HG03025 (cell line): ENCODE results near the gene GPRIN1.
"Not testable (repeated sequence)": the region's sequence is repeated elsewhere in the genome, so short reads cannot be mapped to it uniquely, and the experiment has no call there.

Experiments
- ATAC-seq: cut with Tn5 transposase; IDR thresholded peaks from one replicate; pipeline ENCODE4 v1.9.1; 2021; ENCODE audit warnings: mild to moderate bottlenecking, moderate library complexity; ENCODE audit not compliant: unreplicated experiment, low FRiP score

The GPRIN1 gene

DNA sequence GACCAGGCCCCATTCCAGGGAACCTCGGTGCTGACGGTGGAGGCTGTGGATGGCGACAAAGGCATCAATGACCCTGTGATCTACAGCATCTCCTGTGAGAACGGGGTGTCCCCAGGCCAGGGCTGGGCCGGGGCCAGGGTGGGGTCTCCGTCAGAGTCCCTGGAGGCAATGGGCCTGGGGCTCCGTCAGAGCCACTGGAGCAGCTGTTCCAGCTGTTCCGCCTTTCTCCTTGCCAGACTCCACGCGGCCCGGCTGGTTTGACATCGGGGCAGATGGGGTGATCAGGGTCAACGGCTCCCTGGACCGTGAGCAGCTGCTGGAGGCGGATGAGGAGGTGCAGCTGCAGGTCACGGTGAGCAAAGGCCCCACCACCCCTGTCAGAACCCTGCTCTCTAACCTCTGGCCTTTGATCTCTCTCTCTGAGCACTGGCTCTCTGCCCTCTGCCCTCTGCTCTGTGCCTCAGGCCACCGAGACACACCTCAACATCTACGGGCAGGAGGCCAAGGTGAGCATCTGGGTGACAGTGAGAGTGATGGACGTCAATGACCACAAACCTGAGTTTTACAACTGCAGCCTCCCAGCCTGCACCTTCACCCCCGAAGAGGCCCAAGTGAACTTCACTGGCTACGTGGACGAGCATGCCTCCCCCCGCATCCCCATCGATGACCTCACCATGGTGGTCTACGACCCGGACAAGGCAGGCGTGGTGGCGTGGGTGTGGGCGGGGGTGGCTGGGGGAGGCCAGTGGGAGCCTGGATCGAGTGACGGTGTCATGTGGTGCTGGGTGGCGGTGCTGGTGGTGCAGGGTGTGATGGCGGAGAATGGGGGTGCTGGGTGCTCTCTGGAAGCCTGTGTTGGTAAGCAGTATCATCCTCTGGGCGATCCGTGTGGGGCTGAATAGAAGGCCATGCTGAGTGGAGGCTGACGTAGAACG, 34.2 kb downstream of the GPRIN1 start:
- ATAC-seq = no peak

DNA sequence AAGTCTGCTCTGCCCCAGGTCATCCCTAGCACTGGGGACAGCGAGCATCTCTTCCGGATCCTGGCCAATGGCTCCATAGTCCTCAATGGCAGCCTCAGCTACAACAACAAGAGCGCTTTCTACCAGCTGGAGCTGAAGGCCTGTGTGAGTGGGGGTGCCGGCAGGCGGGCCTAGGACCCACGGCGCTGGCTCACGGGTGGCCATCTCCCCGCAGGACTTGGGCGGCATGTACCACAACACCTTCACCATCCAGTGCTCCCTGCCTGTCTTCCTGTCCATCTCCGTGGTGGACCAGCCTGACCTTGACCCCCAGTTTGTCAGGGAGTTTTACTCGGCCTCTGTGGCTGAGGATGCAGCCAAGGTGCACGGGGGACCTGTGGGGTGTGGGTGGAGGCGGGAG, 34.9 kb downstream of the GPRIN1 start:
- no peak for ATAC-seq

DNA sequence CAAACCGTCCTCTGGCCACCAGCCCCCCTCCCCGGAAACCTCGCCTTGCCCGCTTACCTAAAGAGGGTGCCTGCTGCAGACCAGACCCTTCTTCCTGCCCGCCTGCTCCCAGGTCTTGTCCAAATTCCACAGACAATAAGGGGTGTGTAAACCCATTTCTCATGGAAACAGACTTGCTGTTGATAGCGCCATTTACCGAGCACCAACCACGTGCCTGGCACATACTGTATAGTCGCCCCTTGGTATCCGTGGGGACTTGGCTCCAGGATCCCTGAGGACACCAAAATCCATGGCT, 35.7 kb downstream of the GPRIN1 start:
- ATAC-seq = no peak

DNA sequence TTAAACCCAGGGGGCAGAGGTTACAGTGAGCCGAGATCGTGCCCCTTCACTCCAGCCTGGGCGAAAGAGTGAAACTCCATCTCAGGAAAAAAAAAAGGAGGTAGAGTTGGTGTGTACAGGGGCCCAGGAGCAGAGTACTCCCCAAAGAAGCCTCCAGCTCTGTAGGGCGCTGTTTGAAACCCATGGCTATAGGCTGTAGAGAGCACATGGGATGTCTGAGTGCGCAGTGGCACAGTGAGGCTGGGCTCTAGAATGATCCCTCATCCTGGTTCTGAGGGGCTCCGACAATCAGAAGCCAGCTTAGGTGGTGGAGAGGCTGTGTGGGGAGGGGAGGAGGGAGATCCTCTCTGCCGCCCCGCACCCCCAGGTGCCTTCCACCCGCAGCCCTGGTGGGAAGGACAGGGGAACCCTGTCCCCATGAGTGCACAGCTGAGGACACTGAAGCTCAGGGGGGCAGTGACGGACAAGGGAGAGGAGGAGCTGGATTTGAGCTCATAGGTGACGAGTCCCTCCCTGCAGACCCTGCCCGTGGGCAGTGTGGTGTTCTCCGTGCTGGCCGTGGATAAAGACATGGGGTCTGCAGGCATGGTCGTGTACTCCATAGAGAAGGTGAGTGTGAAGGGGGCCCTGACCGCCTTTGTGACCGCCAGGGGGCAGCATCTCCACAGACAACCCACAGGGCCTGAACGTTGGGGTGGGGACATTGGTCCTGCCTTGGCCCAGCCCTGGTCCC, 36.2 kb downstream of the GPRIN1 start:
- ATAC-seq = no peak

DNA sequence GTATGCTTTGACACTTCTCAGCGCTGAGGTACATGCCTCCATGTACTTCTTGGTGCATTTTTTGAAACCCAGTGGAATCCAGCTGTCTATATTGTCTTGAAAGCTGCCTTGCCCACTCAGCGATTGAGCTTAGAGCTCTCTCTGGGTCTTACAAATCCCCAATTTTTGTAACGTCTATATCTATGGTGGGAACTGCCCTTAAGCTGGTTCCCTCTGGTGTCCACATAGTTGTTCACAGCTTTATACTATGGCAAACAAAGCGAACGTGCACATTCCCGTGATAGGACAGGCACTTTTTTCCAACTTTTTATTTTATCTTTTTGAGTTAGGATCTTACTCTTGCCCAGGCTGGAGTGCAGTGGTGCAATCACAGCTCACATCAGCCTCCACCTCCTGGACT, 39.9 kb downstream of the GPRIN1 start:
- ATAC-seq = no peak

DNA sequence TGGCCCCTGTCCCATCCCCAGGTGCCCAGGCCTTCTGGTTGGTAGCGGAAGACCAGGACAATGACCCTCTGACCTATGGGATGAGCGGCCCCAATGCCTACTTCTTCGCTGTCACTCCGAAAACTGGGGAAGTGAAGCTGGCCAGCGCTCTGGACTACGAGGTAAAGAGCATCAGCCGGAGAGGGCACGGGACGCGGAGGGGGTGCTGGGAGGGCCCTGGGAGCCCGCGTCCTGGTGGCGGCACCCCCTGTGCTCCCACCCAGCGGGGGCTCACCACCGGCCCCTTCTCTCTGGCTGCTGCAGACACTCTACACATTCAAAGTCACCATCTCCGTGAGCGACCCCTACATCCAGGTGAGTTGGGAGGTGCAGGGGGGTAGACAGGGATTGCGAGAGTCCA, 41.3 kb downstream of the GPRIN1 start:
- ATAC-seq = no peak

DNA sequence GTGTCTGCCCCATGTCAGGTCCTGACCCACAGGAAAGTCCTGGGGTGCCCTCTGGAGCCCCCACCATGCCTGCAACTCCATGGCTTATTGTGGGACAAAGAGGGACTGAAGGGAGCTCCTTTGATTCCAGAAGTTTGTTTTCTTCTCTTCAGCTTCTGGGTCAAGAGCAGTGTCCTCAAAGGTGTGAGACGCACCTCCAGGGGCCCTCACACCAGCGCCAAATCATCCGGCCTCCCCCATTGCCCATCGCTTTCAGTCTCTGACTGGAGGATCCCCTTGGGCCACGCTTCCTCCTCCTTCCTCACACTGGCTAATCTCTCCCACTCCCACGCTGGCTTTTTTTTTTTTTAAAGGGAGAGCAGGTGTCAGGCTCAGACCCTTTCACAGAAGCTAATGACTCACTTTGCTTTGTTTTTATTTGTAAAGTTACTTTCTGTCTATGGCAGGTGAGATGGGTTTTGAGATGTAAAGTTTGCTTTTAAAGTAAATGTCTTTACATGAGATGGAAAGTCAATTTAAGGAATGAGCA, 44.1 kb downstream of the GPRIN1 start:
- no peak for ATAC-seq

DNA sequence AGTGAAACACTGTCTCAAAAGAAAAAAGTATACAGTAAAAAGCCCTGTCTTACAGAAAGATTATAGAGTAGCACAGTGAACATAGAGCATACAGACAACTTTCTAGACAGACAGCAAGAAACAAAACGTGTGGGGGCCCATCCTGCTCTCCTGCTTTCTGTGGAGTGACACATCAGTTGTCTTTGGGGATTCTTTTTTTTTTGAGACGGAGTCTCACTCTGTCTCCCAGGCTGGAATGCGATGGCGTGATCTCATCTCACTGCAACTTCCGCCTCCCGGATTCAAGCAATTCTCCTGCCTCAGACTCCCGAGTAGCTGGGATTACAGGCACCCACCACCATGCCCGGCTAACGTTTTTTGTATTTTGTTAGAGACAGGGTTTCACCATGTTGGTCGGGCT, 46.0 kb downstream of the GPRIN1 start:
- no peak for ATAC-seq

DNA sequence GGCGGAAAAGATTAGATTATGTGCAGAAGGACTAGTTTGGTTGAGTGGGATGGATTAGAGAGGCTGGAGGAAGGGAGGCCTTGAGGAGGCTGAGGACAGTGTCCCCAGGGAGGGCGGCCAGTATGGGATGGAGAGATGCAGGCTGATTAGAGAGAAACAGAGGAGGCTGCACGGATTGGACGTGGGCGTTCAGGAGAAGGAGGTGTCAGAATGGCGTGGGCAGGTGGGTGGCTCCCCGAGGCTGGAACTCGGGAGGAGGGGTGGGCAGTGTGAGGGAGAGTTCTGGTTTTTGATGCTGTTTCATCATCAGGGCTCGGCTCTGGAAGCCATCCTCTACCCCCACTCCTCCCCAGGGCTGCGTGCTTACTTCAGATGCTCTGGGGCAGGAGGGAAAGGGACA, 47.8 kb downstream of the GPRIN1 start:
- ATAC-seq = no peak

DNA sequence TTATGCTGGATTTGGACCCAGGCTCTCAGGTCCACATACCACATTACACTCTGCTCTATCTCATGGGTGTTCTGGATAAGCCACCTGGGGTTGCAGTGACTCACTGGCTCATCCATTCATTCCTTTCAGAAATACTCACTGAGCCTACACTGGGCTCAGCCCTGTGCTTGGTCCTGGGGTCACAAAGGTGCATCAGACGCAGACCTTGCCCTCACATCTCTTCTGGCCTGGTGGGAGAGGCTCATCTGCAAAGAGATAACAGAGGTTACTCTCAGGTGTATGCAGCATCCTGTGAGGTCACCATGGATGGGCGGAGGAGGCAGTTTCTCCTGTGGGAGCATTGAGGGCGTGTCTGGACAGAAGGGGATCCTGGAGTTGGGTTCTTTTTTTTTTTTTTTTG, 48.7 kb downstream of the GPRIN1 start:
- no peak for ATAC-seq

DNA sequence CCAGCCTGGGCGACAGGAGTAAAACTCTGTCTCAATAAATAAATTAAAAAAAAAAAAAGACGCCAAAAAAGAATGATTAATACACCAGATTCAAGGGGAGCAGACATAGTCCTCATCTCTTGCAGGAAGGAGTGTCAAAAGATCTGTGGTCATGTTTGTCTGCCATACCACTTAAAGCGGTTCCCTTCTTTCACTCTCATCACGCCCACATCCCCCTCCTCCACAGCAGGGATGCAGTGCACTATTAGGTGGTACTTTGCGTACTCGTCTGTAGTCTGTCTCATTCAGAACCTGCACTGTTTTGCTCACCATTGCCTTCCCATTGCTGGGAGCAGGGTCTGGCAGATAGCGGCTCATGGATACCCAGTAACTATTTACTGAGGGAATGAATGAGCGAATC, 49.6 kb downstream of the GPRIN1 start:
- ATAC-seq = no peak

DNA sequence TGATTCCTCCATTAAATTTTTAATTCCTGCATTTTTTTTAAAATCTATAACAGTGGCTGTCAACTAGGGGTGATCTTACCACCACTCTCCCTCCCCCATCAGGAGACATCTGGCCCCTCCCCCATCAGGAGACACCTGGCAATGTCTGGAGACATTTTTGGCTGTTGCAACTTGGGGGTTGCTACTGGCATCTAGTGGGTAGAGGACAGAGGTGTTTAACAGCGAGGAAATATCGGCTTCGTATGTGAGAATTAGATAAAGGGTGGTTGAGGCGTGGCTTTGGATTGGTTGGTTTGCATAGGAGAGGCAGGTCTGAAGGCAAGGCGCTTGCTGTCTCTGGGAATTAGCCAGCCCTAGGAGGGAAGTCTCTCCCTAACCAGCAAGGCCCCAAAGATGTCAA, 50.3 kb downstream of the GPRIN1 start:
- ATAC-seq = no peak

DNA sequence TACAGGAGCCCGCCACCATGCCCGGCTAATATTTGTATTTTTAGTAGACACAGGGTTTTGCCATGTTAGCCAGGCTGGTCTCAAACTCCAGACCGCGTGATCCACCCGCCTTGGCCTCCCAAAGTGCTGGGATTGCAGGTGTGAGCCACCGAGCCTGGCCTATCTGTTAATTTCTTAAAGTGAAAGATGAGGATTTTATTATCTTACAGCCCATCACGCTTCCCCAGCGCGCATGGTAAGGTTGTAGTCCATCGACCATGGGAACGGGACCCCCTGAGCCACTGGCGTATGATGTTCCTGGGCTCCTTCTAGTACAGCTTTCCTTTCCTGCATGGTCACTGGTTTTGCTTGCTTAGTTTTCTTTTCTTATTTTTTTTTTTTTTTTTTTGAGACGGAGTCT, 52.1 kb downstream of the GPRIN1 start:
- ATAC-seq = no peak

DNA sequence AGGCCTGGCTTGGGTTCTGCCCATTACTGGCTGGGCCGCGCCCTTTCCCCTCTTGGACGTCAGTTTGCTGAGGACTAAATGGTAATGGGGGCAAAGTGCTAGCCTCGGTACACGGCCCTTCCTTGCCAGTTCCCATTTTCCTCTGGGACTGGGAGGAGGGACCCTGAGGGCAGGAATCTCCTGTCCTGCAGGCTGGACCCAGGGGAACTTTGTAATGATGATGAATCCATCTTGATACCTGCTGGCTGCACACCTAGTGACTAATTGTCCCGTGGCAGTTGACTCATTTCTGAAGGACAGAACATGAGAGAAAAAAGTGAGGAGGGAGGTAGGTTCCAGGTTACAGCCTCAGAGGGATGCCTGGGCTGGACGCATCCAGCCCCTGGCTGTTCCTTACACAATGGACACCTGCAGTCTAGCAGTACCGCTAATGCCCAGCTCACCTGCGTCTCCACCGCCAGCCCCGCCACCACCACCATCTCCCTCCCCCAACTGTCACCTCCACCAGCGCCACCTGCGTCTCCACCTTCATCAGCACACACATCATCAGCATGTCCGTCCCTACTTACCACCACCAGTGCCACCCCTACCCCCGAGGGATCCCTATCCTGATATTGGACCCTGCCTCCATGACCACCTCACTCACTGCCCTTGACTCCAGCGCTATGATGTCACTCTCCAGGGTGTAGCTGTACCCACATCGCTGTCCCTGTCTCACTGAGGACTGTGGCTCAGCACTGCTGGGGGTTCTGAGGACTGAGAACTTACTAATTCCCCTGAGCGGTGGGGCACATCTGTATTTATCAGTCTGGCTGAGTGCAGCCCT, 56.5 kb downstream of the GPRIN1 start:
- no peak for ATAC-seq

DNA sequence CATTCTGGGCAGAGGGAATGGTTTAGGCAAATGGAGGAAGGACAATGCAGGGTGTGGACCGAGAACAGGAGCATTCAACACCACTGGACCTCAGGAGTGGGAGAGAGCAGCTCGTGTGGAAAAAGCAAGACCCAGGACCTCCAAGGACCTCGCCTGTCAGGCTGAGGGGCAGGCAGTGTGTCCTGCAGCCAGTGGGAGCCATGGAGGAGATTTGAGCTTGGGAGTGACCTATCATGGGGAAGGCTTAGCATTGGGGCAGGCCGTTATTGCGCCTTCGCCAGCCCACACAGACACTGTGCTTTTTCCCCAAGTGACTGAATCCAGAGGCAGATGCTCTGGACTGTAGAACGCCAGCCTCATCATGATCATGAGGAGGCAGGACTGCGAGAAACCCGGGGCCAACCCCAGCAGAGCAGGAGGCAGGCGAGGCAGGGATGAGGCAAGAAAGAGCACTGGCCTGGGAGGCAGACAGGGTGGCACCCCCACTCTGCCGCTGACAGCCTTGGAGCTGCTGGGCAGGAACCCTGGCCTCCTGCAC, 57.6 kb downstream of the GPRIN1 start:
- no peak for ATAC-seq

DNA sequence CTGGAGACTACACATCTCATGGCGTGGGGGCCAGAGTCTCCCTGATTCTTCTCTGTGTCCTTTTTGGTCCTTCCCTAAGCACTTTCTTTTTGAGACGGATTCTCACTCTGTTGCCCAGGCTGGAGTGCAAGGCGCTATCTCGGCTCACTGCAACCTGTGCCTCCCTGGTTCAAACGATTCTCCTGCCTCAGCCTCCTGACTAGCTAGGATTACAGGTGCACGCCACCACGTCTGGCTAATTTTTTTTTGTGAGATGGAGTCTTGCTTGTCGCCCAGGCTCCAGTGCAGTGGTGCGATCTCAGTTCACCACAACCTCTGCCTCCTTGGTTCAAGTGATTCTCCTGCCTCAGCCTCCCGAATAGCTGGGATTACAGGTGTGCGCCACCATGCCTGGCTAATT, 59.0 kb downstream of the GPRIN1 start:
- ATAC-seq = not testable (repeated sequence)

DNA sequence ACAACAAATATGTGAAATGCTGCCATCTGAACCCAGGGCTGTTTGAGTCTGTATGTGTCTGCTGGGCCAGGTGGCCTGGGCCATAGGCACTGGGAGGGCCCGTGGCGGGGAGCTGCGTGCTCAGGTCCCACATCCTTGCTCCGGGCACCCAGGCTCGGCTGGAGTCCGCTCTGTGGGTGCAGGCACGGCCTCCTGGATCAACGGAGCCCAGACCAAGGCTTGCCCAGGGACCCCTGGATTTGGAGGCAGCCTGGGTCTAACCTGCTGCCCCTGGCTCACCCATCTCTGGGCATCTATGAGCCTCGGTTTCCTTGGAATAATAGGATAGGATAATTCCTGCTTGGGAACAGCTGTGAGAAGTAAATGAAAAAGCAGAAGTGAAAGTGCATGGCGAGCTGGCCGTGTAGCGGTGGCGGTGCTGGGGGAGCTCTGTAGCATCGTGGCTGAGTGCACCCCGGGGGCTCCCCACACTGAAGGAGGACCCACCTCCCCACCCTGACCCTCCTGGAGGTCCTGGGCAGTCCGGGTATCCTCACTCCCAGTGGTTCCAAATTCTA, 59.6 kb downstream of the GPRIN1 start:
- no peak for ATAC-seq

DNA sequence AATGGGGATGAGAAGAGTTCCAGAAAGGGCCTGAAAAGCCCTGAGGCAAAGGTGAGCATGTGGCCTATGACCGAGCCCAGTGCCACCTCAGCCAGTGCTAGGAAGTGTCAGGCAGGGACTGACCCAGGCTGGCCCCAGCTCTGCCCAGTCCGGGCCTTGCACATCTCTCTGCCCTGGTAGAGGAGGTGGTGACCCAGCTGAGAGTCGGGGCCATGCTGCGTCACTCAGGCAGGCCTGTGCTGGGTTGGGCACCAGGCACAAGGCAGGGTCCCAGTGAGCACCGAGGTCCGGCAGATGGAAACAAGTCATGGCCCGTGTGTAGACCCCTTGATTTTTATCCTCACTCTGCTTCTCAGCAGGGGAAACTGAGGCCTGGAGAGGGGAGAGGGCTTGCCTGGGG, 60.1 kb downstream of the GPRIN1 start:
- ATAC-seq = no peak

DNA sequence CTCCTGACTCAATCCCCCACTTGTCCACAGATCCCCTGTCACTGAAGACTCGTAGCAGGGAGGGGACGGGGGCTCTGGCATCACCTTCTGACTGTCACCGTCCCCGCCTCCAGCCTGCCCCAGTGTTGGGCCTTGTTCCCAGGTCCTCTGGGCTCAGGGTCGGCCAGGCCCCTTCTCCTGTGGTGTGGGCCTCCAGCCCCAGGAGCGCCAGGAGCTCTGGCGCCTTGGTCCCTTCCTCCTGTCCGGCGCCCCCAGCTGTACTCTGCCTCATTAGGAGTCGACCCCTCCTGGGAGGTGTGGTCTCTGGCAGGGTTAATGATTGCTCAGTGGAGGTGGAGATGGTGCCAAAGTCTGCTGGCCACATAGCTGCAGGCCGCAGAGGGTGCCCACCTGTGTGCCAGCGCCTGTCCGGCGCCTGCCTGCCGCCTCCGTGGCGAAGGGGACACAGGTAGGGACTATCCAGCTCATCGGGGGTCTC, 61.0 kb downstream of the GPRIN1 start, which contains the start of gene CDHR2:
Gene CDHR2 (plus strand): TSS at position 376 of the 478 bp plus-strand sequence. CDS start 16,011 bp downstream, outside the sequence.
- ATAC-seq = no peak

DNA sequence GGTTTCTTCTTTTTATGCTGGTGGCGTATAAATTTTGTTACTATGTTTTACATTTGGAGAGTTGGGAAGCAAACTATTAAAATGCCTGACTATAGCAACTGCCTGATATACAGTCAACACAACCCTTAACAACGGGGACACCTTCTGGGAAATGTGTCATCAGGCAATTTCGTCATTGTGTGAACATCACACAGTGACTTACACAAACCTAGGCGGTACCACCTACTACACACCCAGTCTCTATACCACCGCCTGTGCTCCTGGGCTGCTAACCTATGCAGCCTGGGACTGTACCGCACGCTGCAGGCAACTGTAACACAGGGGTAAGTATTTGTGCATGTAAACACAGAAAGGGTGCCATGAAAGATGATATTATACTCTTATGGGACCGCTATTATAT, 62.2 kb downstream of the GPRIN1 start:
- no peak for ATAC-seq
